K562 (cell line): Measurements from ENCODE around the gene VPS41. TPM values are rescaled to one million over a fixed set of nuclear protein-coding genes. Genes with fewer than 3 reads are reported as not detected.

Source experiments
- CEBPZ ChIP-seq: fragments of 150-350 bp; IDR thresholded peaks from 2 replicates; pipeline ENCODE4 v1.6.1; 2014; ENCODE audit warnings: low read depth, mild to moderate bottlenecking, low read length, borderline replicate concordance
- CHD2 ChIP-seq: IDR thresholded peaks from 2 replicates; pipeline ENCODE4 v1.6.1; 2011; ENCODE audit warnings: low read depth, low read length
- DEAF1 ChIP-seq: fragments of 450-650 bp; formaldehyde crosslinking; IDR thresholded peaks from 2 replicates; pipeline ENCODE4 v1.4.0; 2020; ENCODE audit warnings: mild to moderate bottlenecking, moderate library complexity
- ELF4 ChIP-seq: fragments of 450-650 bp; formaldehyde crosslinking; IDR thresholded peaks from 2 replicates; pipeline ENCODE4 v1.4.0; 2022; ENCODE audit warnings: missing genetic modification characterization
- EWSR1 ChIP-seq: fragments of 450-650 bp; IDR thresholded peaks from 2 replicates; pipeline ENCODE4 v1.6.1; 2018; ENCODE audit warnings: borderline replicate concordance, mild to moderate bottlenecking, low read depth, moderate library complexity; ENCODE audit not compliant: partially characterized antibody
- FOS ChIP-seq: IDR thresholded peaks from 3 replicates; pipeline ENCODE4 v1.6.1; 2011; ENCODE audit not compliant: insufficient read length; ENCODE audit errors: extremely low read depth
- HDAC3 ChIP-seq: fragments of 450-650 bp; IDR thresholded peaks from 2 replicates; pipeline ENCODE4 v1.6.1; 2018; ENCODE audit warnings: borderline replicate concordance, mild to moderate bottlenecking, moderate library complexity; ENCODE audit not compliant: partially characterized antibody
- HDGF ChIP-seq: fragments of 450-650 bp; IDR thresholded peaks from 2 replicates; pipeline ENCODE4 v1.6.1; 2016
- HOXB6 ChIP-seq: fragments of 250-450 bp; sonication (Bioruptor Pico); IDR thresholded peaks from 2 replicates; pipeline ENCODE4 v1.5.1; 2022; ENCODE audit warnings: mild to moderate bottlenecking, borderline replicate concordance
- L3MBTL2 ChIP-seq: fragments of 450-650 bp; IDR thresholded peaks from 2 replicates; pipeline ENCODE4 v1.6.1; 2016; ENCODE audit warnings: mild to moderate bottlenecking, moderate library complexity
- MAFG ChIP-seq: fragments of 450-650 bp; conservative IDR thresholded peaks from 2 replicates; pipeline ENCODE4 v1.6.1; 2016; ENCODE audit warnings: missing genetic modification characterization, missing compliant biosample characterization
- MAZ ChIP-seq, 2 experiments: fragments of 450-650 bp in 1 of 2; sonication (generic) in 1 of 2; formaldehyde crosslinking; IDR thresholded peaks in 1 of 2; conservative IDR thresholded peaks in 1 of 2; 2 replicates each; pipeline versions ENCODE4 v1.4.0 to v1.5.0; 2020; ENCODE audit warnings: mild to moderate bottlenecking in 1 of 2, missing genetic modification reagents in 1 of 2
- NFRKB ChIP-seq: fragments of 450-650 bp; IDR thresholded peaks from 2 replicates; pipeline ENCODE4 v1.6.1; 2016; ENCODE audit warnings: low read depth
- POU5F1 ChIP-seq: fragments of 150-350 bp; IDR thresholded peaks from 2 replicates; pipeline ENCODE4 v1.6.1; 2014; ENCODE audit warnings: borderline replicate concordance, low read length, low read depth, mild to moderate bottlenecking; ENCODE audit not compliant: partially characterized antibody
- PTBP1 ChIP-seq: fragments of 200-400 bp; formaldehyde crosslinking; IDR thresholded peaks from 2 replicates; pipeline ENCODE4 v1.6.1; 2017; ENCODE audit warnings: low read depth, low read length
- PTRF ChIP-seq: fragments of 450-650 bp; IDR thresholded peaks from 2 replicates; pipeline ENCODE4 v1.6.1; 2016; ENCODE audit warnings: mild to moderate bottlenecking, missing genetic modification characterization, missing compliant biosample characterization
- RNF2 ChIP-seq: sonication (generic); IDR thresholded peaks from 2 replicates; pipeline ENCODE4 v1.6.1; 2016
- ZFP30 ChIP-seq: fragments of 250-450 bp; sonication (Bioruptor Pico); IDR thresholded peaks from 2 replicates; pipeline ENCODE4 v1.8.0; 2022; ENCODE audit warnings: moderate library complexity, mild to moderate bottlenecking, inconsistent platforms, borderline replicate concordance
- ZMIZ1 ChIP-seq, 2 experiments: fragments of 150-350 bp in 1 of 2; IDR thresholded peaks; 2 replicates each; pipeline ENCODE4 v1.6.1; 2012 to 2016; ENCODE audit warnings: low read depth in 2 of 2, low read length in 2 of 2, mild to moderate bottlenecking in 1 of 2, moderate library complexity in 1 of 2
- ZNF174 ChIP-seq: fragments of 250-450 bp; sonication (Bioruptor Pico); IDR thresholded peaks from 2 replicates; pipeline ENCODE4 v1.4.0; 2020; ENCODE audit warnings: mild to moderate bottlenecking
- polyA plus RNA-seq, 8 experiments: library from polyadenylated mRNA; depleted of rRNA in 4 of 8; stranded (reverse) in 5 of 8; unstranded in 3 of 8; fragments of >200 nt; fragmentation: Nextera tagmentation in 2 of 8; fragmentation: Illumina TruSeq in 1 of 8; extraction: Ambion mirVana in 2 of 8; extraction: Trizol in 1 of 8; gene quantifications; 2 replicates each; pipeline versions ENCODE4 v1.2.1 to v1.2.3, GENCODE V29; 2011 to 2014; ENCODE audit warnings: inconsistent platforms in 1 of 8, missing spikeins in 1 of 8
- total RNA-seq, 7 experiments: library from RNA; depleted of rRNA in 6 of 7; stranded (reverse); fragments of >200 nt in 6 of 7; fragmentation: Illumina TruSeq in 2 of 7; extraction: Trizol in 2 of 7; gene quantifications; 2 replicates each; pipeline versions ENCODE4 v1.2.1 to v1.2.3, GENCODE V29; 2011 to 2021; ENCODE audit warnings: low replicate concordance in 1 of 7

VPS41 gene
- total and polyA plus RNA-seq, 9 of the 15 experiments (the other 6 are each of a cell fraction or from before 2014, with no cell fraction given), result 17.7 to 46.8 (median 32.1) TPM

- TF ChIP-seq DEAF1 (CRISPR knock-in tag) (no peak), HDAC3 (no peak), CHD2 (no peak), PTRF (tag) (no peak), HOXB6 (CRISPR knock-in tag) (no peak), POU5F1 (no peak), MAFG (tag) (peak; percentile 94), ZFP30 (no peak), ZNF174 (no peak), NFRKB (no peak), PTBP1 (no peak), CEBPZ (no peak), FOS (no peak), ZMIZ1 (IDR thresholded peaks at IDR 0.05; ENCODE audit: low read depth in 2 of 2, low read length in 2 of 2) (no peak), MAZ (CRISPR knock-in tag; conservative IDR thresholded peaks at IDR 0.05 in 1 of 2, IDR thresholded peaks at IDR 0.05 in 1 of 2) (no peak), EWSR1 (no peak), RNF2 (no peak), HDGF (no peak), ELF4 (CRISPR knock-in tag) (no peak), L3MBTL2 (no peak)
These were observed 41.3 kb upstream of the VPS41 start (continued) for GRCh38 chr7:38950309-38950708.
